Spleen (tissue), 11 donors: ENCODE results near the gene MSMP. TPM values are rescaled to one million over a fixed set of nuclear protein-coding genes. Genes with fewer than 3 reads are reported as not detected.

Experiments
- DNase-seq: peaks from one replicate; pipeline ENCODE4 v3.0.0-alpha.2; 2020
- H3K27ac ChIP-seq, 8 donors: fragments of 200-600 bp; sonication (generic) in 7 of 8; 1 replicate in 4 of 8; 2 replicates in 4 of 8; pipeline versions ENCODE4 v1.5.0 to v1.8.0; 2016 to 2021; ENCODE audit warnings: inconsistent platforms in 4 of 8, mild to moderate bottlenecking in 4 of 8, moderate library complexity in 1 of 8
- H3K27me3 ChIP-seq, 7 donors: fragments of 200-600 bp; sonication (generic) in 6 of 7; replicated peaks in 1 of 7; 1 replicate in 4 of 7; 2 replicates in 3 of 7; pipeline versions ENCODE4 v1.5.0 to v1.8.0; 2016 to 2021; ENCODE audit warnings: inconsistent platforms in 3 of 7, mild to moderate bottlenecking in 1 of 7
- H3K36me3 ChIP-seq, 6 donors: fragments of 200-600 bp; sonication (generic) in 5 of 6; 1 replicate in 4 of 6; 2 replicates in 2 of 6; pipeline versions ENCODE4 v1.5.0 to v1.8.0; 2016 to 2021; ENCODE audit warnings: inconsistent platforms in 2 of 6
- H3K4me1 ChIP-seq, 6 donors: fragments of 200-600 bp; sonication (generic) in 5 of 6; 1 replicate in 3 of 6; 2 replicates in 3 of 6; pipeline versions ENCODE4 v1.5.0 to v1.8.0; 2016 to 2021; ENCODE audit warnings: inconsistent platforms in 3 of 6
- H3K4me3 ChIP-seq, 8 donors: fragments of 200-600 bp; sonication (generic) in 7 of 8; 1 replicate in 4 of 8; 2 replicates in 4 of 8; pipeline versions ENCODE4 v1.5.0 to v1.8.0; 2016 to 2021; ENCODE audit warnings: inconsistent platforms in 4 of 8, mild to moderate bottlenecking in 4 of 8, moderate library complexity in 2 of 8
- H3K9me3 ChIP-seq, 8 donors: fragments of 200-600 bp; sonication (generic) in 7 of 8; 1 replicate in 4 of 8; 2 replicates in 4 of 8; pipeline versions ENCODE4 v1.5.0 to v1.8.0; 2016 to 2021; ENCODE audit warnings: inconsistent platforms in 4 of 8
- POLR2A ChIP-seq, 3 donors: fragments of 450-650 bp; IDR thresholded peaks; one replicate each; pipeline ENCODE4 v1.5.1; 2017; ENCODE audit warnings: antibody characterized with exemption in 3 of 3, mild to moderate bottlenecking in 1 of 3
- POLR2AphosphoS5 ChIP-seq, 3 donors: sonication (generic); formaldehyde crosslinking; IDR thresholded peaks; one replicate each; pipeline ENCODE4 v1.5.1; 2017; ENCODE audit warnings: antibody characterized with exemption in 3 of 3
- WGBS, 5 donors: extraction: QIAGEN DNeasy Blood & Tissue Kit in 3 of 5; methylation state at CpG; one replicate each; pipeline versions ENCODE4 v1.1.5 to v1.1.7; 2013 to 2018; 5-methylcytosine and 5-hydroxymethylcytosine counted together
- intact Hi-C: fragments of 100-400 bp; cut with DNase I; formaldehyde crosslinking; loops from one replicate; pipeline ENCODE4 v1.15.0; 2023; ENCODE audit warnings: low total_unique reads
- polyA plus RNA-seq, 3 donors: library from polyadenylated mRNA; stranded (reverse); fragments of 200-250 nt; gene quantifications; one replicate each; pipeline ENCODE4 v1.2.1, GENCODE V29; 2013
- total RNA-seq, 7 donors: library from RNA; depleted of rRNA in 3 of 7; stranded (reverse); fragments of >200 nt in 3 of 7; fragmentation: NEBNext Ultra II Directional in 4 of 7; extraction: Animal tissue kit (Norgen Biotek cat#: 25700) in 4 of 7; gene quantifications; one replicate each; pipeline versions ENCODE4 v1.1.0 to v1.2.1, GENCODE V29; 2016 to 2021
- TF ChIP-seq, protein P1 (sequence below), 11 experiments: fragments of 200-600 bp in 7 of 11; fragments of 450-650 bp in 4 of 11; sonication (generic) in 4 of 11; IDR thresholded peaks in 8 of 11; conservative IDR thresholded peaks in 3 of 11; 1 replicate in 7 of 11; 2 replicates in 4 of 11; pipeline versions ENCODE4 v1.4.0 to v1.8.0; 2016 to 2021; ENCODE audit warnings: antibody characterized with exemption in 11 of 11, inconsistent platforms in 4 of 11, mild to moderate bottlenecking in 1 of 11
- donor health status: healthy with polysubstance abuse.
- donor health status: DM: no; HTN: no; CAD: no; lungs with moderate emphysema.
- donor health status: DM: no; HTN: no; CAD: no.
- donor health status: Bipolar disorder and iron deficiency.
- donor health status: healthy.
- donor health status: DM: no; HTN: no; CAD: no.
- donor health status: DM: yes; HTN: yes; CAD: no.

Gene MSMP
- total and polyA plus RNA-seq, 10 donors, result 0.58 to 1.6 (median 0.63) TPM; not detected in 7

DNA sequence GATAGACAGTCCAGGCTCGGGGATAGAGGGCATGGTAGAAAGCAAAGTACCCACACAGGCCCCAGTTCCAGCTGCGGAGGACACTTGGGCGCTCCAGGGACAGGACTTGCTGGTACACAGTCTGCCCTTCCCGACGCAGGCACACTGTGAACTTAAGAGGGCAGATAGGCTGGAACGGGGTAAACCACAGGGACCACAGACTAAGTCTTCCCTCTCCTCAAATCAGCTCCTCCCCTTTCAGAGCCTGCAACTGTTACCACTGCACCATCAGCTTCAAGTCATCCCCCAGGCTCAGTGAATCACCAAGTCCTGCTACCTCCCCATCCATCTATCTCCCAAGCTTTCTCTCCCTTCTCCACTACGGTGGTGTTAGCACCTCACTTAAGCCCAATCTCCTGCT lies 12.3 kb downstream of the MSMP start:
- Histone ChIP-seq H3K9me3 (no peaks in the 10 kb centered on the region), H3K4me3 (no peak overlapping the region), H3K4me1 (peaks cover 17 to 63% (median 24%) of the 10 kb centered on the region in 6 donors), H3K27me3 (no peaks in the 10 kb centered on the region), H3K36me3 (peaks cover 4 to 94% (median 81%) of the 10 kb centered on the region in 6 donors), H3K27ac (no peak overlapping the region)
- no peak for DNase-seq
- 59 to 75% (median 71%) methylated on average over 6 to 7 of the region's 7 CpGs for WGBS, 5 donors
- intact Hi-C loops, result loop anchor here (10.0 kb wide), 1 partner anchor 63 kb away; no protein-coding TSS in a partner anchor
- TF ChIP-seq, protein P1, sequence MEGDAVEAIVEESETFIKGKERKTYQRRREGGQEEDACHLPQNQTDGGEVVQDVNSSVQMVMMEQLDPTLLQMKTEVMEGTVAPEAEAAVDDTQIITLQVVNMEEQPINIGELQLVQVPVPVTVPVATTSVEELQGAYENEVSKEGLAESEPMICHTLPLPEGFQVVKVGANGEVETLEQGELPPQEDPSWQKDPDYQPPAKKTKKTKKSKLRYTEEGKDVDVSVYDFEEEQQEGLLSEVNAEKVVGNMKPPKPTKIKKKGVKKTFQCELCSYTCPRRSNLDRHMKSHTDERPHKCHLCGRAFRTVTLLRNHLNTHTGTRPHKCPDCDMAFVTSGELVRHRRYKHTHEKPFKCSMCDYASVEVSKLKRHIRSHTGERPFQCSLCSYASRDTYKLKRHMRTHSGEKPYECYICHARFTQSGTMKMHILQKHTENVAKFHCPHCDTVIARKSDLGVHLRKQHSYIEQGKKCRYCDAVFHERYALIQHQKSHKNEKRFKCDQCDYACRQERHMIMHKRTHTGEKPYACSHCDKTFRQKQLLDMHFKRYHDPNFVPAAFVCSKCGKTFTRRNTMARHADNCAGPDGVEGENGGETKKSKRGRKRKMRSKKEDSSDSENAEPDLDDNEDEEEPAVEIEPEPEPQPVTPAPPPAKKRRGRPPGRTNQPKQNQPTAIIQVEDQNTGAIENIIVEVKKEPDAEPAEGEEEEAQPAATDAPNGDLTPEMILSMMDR (IDR thresholded peaks at IDR 0.05 in 8 of 11, conservative IDR thresholded peaks at IDR 0.05 in 3 of 11), result no peak
- TF ChIP-seq POLR2AphosphoS5 (IDR thresholded peaks at IDR 0.05) (no peak), POLR2A (IDR thresholded peaks at IDR 0.05) (no peak)

DNA sequence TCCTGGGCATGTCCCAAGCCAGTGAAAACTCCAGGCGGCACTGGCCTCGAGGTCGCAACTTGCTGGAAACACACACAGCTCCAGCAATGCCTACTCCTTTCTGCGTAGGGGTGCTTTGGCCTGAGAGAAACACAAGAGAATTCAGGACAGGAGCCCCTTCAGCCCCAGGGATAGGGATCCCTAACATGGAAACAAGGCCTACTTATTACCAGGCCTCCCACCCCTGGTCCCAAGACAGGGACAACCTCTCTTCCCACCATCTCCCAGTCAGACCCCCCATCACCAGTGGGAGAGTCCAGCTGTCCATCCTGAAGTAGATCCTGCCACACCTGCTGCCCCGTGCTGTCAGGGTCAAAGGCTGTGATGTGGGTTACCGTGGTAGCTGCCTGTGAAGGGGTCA lies 13.8 kb downstream of the MSMP start:
- Histone ChIP-seq H3K4me1 (peaks cover 3 to 61% (median 20%) of the 10 kb centered on the region in 6 donors), H3K9me3 (no peaks in the 10 kb centered on the region), H3K27ac (peak overlapping the region in 1 of 8 donors; percentile 30), H3K27me3 (no peaks in the 10 kb centered on the region), H3K4me3 (no peak overlapping the region), H3K36me3 (peaks cover 8 to 100% (median 95%) of the 10 kb centered on the region in 6 donors)
- no peak for TF ChIP-seq POLR2A (IDR thresholded peaks at IDR 0.05)
- no peak for TF ChIP-seq POLR2AphosphoS5 (IDR thresholded peaks at IDR 0.05)
- TF ChIP-seq, protein P1 (IDR thresholded peaks at IDR 0.05 in 8 of 11, conservative IDR thresholded peaks at IDR 0.05 in 3 of 11), result no peak
- intact Hi-C loops, result loop anchor here (10.0 kb wide), 1 partner anchor 65 kb away; no protein-coding TSS in a partner anchor
- 88 to 96% (median 92%) methylated on average over 4 to 6 of the region's 6 CpGs for WGBS, 5 donors
- DNase-seq, result no peak

DNA sequence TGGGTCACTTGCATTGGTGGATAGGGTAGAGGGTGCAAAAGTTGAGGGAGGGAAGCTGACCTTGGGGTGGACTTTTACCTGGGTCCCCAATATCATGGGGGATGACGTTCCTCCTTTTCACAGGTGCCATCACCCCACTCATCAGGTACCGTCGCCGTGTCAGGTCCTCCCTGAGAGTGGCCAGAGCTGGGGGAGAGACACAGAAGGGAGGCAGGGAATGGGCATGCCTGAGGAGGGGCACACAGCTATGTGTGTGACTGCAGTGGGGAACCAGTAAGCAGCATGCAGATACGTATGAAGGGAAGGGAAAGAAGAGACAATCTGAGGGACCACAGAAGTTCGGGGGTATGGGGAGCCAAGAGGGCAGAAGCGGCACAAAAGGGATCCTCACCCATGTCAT lies 15.2 kb downstream of the MSMP start:
- Histone ChIP-seq H3K4me1 (peaks cover 0 to 61% (median 20%) of the 10 kb centered on the region in 6 donors), H3K27ac (no peak overlapping the region), H3K27me3 (no peaks in the 10 kb centered on the region), H3K9me3 (no peaks in the 10 kb centered on the region), H3K36me3 (peaks cover 8 to 100% (median 86%) of the 10 kb centered on the region in 6 donors), H3K4me3 (no peak overlapping the region)
- 82 to 94% (median 91%) methylated on average over 7 of the region's 7 CpGs for WGBS, 5 donors
- TF ChIP-seq, protein P1 (IDR thresholded peaks at IDR 0.05 in 8 of 11, conservative IDR thresholded peaks at IDR 0.05 in 3 of 11), result no peak
- peak in 1 of 3 donors; percentile 4 for TF ChIP-seq POLR2AphosphoS5 (IDR thresholded peaks at IDR 0.05)
- no peak for TF ChIP-seq POLR2A (IDR thresholded peaks at IDR 0.05)
- DNase-seq, result no peak
- intact Hi-C loops, result loop anchor here (10.0 kb wide), 1 partner anchor 134 kb away; the partner anchor contains the start of gene TESK1

DNA sequence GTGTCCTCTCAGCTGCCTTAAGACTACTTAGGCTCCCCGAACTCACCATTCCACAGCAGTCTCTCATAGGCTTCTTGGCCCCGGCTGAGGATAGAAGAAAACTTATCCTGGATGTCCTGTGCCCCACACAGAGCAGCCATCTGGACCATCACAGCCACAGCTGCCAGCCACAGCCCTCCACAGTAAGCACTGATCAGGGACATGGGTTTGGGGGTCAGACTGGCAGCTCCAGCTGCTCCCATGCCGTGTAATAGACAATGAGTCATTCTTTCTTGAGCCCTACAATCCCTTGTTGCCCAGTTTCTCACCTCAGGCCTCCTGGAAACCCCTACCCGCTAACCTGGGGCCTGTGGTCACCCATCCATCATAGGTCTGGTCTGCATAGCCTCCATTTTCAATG lies 15.9 kb downstream of the MSMP start:
- Histone ChIP-seq H3K27ac (no peak overlapping the region), H3K36me3 (peaks cover 8 to 93% (median 79%) of the 10 kb centered on the region in 6 donors), H3K27me3 (no peaks in the 10 kb centered on the region), H3K4me1 (peaks cover 5 to 61% (median 25%) of the 10 kb centered on the region in 6 donors), H3K4me3 (no peak overlapping the region), H3K9me3 (no peaks in the 10 kb centered on the region)
- DNase-seq, result no peak
- TF ChIP-seq POLR2AphosphoS5 (IDR thresholded peaks at IDR 0.05) (no peak), POLR2A (IDR thresholded peaks at IDR 0.05) (no peak)
- TF ChIP-seq, protein P1 (IDR thresholded peaks at IDR 0.05 in 8 of 11, conservative IDR thresholded peaks at IDR 0.05 in 3 of 11), result no peak
- intact Hi-C loops, result loop anchor here (10.0 kb wide), 1 partner anchor 133 kb away; the partner anchor contains the start of gene TESK1
- WGBS, 5 donors, result 88 to 99% (median 91%) methylated on average over 4 of the region's 4 CpGs
